GM19438 (cell line): Measurements from ENCODE around the gene QARS1.

Source experiments
- ATAC-seq: cut with Tn5 transposase; IDR thresholded peaks from one replicate; pipeline ENCODE4 v1.9.1; 2021; ENCODE audit warnings: low read depth; ENCODE audit not compliant: unreplicated experiment

Gene QARS1

GRCh38 chr3:49104427-49105291 lies at the start of gene QARS1:
TSS of gene QARS1 (minus strand) at chr3:49104757. CDS start at chr3:49104733, 24 bp downstream.
- ATAC-seq, result peak; percentile 86

GRCh38 chr3:49153349-49153912 lies 48.9 kb upstream of the QARS1 start:
- no peak for ATAC-seq

- no peak for ATAC-seq
Measured at GRCh38 chr3:49151610-49152009, 47.1 kb upstream of the QARS1 start.

GRCh38 chr3:49148159-49148558 lies 43.6 kb upstream of the QARS1 start:
- ATAC-seq, result no peak

- no peak for ATAC-seq
Measured at GRCh38 chr3:49140080-49140479, 35.5 kb upstream of the QARS1 start.

GRCh38 chr3:49135499-49135898 lies 30.9 kb upstream of the QARS1 start:
- no peak for ATAC-seq

GRCh38 chr3:49134471-49135265 lies 30.1 kb upstream of the QARS1 start:
- no peak for ATAC-seq

GRCh38 chr3:49133226-49133951 lies 28.8 kb upstream of the QARS1 start:
- ATAC-seq, result no peak

- no peak for ATAC-seq
Measured at GRCh38 chr3:49132437-49133225, 28.1 kb upstream of the QARS1 start, which contains the start of gene LAMB2. TSS of gene LAMB2 (minus strand) at chr3:49133050. CDS start at chr3:49132867, 183 bp downstream.

- no peak for ATAC-seq
Measured at GRCh38 chr3:49132073-49132436, 27.5 kb upstream of the QARS1 start.

- no peak for ATAC-seq
Measured at GRCh38 chr3:49131576-49131975, 27.0 kb upstream of the QARS1 start.

- no peak for ATAC-seq
Measured at GRCh38 chr3:49131040-49131439, 26.5 kb upstream of the QARS1 start.

- no peak for ATAC-seq
Measured at GRCh38 chr3:49124991-49125670, 20.6 kb upstream of the QARS1 start.

- ATAC-seq, result no peak
Measured at GRCh38 chr3:49124203-49124602, 19.6 kb upstream of the QARS1 start.

GRCh38 chr3:49123687-49124086 lies 19.1 kb upstream of the QARS1 start:
- no peak for ATAC-seq

GRCh38 chr3:49122886-49123545 lies 18.5 kb upstream of the QARS1 start:
- ATAC-seq, result no peak

- ATAC-seq, result no peak
Measured at GRCh38 chr3:49122451-49122850, 17.9 kb upstream of the QARS1 start.

GRCh38 chr3:49122022-49122421 lies 17.5 kb upstream of the QARS1 start:
- no peak for ATAC-seq
